HL-60 (cell line): ENCODE results near the gene SLA2.

ENCODE experiments used
- POLR2AphosphoS5 ChIP-seq: IDR thresholded peaks from 2 replicates; pipeline ENCODE4 v1.6.1; 2012; ENCODE audit warnings: low read depth
- REST ChIP-seq: IDR thresholded peaks from 2 replicates; pipeline ENCODE4 v1.6.1; 2012; ENCODE audit warnings: low read depth; ENCODE audit not compliant: insufficient replicate concordance
- TF ChIP-seq, protein P1 (sequence below): IDR thresholded peaks from one replicate; pipeline ENCODE4 v1.5.1; 2011; ENCODE audit warnings: low read length, control low read depth, inconsistent platforms; ENCODE audit not compliant: insufficient read depth

- TF ChIP-seq REST (no peak), POLR2AphosphoS5 (no peak)
- TF ChIP-seq, protein P1, sequence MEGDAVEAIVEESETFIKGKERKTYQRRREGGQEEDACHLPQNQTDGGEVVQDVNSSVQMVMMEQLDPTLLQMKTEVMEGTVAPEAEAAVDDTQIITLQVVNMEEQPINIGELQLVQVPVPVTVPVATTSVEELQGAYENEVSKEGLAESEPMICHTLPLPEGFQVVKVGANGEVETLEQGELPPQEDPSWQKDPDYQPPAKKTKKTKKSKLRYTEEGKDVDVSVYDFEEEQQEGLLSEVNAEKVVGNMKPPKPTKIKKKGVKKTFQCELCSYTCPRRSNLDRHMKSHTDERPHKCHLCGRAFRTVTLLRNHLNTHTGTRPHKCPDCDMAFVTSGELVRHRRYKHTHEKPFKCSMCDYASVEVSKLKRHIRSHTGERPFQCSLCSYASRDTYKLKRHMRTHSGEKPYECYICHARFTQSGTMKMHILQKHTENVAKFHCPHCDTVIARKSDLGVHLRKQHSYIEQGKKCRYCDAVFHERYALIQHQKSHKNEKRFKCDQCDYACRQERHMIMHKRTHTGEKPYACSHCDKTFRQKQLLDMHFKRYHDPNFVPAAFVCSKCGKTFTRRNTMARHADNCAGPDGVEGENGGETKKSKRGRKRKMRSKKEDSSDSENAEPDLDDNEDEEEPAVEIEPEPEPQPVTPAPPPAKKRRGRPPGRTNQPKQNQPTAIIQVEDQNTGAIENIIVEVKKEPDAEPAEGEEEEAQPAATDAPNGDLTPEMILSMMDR = no peak
These were observed 9.0 kb upstream of the SLA2 start for GRCh38 chr20:36655004-36655403.
